ENCODE measurements around the gene KRT74.

KRT74 gene

DNA sequence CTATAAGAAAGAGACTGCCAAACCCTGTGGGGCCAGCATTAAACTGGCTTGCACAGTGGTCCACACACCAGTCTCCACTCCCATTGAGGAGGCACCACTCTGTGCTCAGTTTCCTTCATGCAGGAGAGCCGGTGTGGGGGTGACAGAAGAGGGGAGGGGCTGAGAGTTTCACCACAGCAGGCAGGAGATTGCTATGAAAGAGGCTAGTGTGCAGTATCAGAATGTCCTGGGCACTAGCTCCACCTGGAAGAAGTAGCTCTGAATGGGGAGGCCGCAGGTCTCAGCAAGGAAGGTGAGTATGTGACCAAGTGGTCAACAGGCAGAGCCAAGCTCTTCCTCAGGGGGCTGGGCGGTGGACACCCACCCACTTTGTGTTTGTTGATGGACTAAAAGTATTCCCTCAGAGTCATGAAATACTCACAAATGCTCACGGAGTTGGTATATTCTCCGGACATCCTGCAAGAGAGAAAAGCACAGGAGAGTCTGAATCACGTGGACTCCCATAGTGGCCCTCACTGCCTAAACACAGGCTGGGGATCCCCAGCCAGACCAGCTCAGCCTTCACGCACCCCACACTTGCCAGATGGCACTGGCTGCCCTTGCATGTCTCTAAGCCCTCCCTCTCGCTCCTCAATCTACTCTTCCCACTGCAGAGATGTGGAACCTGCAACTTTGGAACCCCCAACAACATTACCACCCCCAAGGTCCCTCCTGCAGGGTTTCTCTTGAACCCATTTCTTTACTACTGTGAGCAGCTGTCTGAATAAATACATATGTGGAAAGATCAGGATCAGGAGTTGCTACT is 35.4 kb upstream of the KRT74 start:
- CTCF ChIA-PET: interaction anchor here (0.9 kb wide), 1 partner anchor 9 kb away, joined by 3 read pairs; no protein-coding TSS in a partner anchor
- POLR2A ChIA-PET: no interaction called here
- TF ChIP-seq, protein P1, sequence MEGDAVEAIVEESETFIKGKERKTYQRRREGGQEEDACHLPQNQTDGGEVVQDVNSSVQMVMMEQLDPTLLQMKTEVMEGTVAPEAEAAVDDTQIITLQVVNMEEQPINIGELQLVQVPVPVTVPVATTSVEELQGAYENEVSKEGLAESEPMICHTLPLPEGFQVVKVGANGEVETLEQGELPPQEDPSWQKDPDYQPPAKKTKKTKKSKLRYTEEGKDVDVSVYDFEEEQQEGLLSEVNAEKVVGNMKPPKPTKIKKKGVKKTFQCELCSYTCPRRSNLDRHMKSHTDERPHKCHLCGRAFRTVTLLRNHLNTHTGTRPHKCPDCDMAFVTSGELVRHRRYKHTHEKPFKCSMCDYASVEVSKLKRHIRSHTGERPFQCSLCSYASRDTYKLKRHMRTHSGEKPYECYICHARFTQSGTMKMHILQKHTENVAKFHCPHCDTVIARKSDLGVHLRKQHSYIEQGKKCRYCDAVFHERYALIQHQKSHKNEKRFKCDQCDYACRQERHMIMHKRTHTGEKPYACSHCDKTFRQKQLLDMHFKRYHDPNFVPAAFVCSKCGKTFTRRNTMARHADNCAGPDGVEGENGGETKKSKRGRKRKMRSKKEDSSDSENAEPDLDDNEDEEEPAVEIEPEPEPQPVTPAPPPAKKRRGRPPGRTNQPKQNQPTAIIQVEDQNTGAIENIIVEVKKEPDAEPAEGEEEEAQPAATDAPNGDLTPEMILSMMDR (IDR thresholded peaks at IDR 0.05; ENCODE audit: control extremely low read depth, extremely low read depth, low read depth, missing control alignments): no peak
- DNase-seq (ENCODE audit: extremely low spot score): no peak

DNA sequence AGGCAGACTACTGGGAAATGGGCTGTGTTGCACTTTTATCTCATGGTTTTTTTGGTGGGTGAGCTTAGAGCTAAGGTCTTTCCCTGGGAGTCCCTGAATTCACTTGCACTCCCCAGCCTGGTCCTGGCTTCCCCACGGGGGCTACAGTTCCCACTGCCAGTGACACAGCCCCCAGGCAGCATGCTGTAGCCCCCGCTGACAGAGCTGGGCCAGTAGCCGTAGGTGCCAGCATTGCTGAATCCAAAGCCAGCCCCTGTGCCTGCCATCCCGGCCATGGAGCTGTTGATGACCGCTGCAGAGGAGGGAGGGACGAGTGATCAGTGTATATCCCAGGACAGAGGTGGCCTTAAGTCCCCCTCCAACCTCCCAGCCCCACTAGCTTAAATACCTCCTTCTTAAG is 34.5 kb upstream of the KRT74 start:
- ChIA-PET POLR2A (no interaction called here), CTCF (interaction anchor here (0.9 kb wide), 1 partner anchor 8 kb away, joined by 3 read pairs; no protein-coding TSS in a partner anchor)
- DNase-seq (ENCODE audit: extremely low spot score): no peak
- TF ChIP-seq, protein P1 (IDR thresholded peaks at IDR 0.05; ENCODE audit: control extremely low read depth, extremely low read depth, low read depth, missing control alignments): no peak

DNA sequence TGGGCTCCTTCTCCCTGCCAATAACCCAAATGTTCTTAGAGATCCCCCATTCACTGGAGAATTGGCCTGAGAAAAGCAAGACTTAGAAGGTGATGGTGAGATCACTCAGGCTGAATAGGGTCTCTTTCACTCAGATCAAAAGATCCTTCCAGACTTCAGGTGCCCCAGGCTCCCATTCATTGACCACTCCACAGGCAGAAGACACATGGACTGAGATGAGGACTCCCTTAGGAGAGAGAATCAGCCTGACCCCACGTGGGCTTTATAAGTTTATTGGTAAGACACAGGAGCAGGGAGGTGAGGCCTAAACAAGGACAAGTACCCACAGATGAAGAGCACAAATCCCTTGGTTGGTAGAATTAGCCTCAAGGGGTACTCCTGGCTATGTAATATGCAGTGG is 33.7 kb upstream of the KRT74 start:
- no peak for DNase-seq (ENCODE audit: extremely low spot score)
- CTCF ChIA-PET: no interaction called here
- TF ChIP-seq, protein P1 (IDR thresholded peaks at IDR 0.05; ENCODE audit: control extremely low read depth, extremely low read depth, low read depth, missing control alignments): no peak
- POLR2A ChIA-PET: no interaction called here

DNA sequence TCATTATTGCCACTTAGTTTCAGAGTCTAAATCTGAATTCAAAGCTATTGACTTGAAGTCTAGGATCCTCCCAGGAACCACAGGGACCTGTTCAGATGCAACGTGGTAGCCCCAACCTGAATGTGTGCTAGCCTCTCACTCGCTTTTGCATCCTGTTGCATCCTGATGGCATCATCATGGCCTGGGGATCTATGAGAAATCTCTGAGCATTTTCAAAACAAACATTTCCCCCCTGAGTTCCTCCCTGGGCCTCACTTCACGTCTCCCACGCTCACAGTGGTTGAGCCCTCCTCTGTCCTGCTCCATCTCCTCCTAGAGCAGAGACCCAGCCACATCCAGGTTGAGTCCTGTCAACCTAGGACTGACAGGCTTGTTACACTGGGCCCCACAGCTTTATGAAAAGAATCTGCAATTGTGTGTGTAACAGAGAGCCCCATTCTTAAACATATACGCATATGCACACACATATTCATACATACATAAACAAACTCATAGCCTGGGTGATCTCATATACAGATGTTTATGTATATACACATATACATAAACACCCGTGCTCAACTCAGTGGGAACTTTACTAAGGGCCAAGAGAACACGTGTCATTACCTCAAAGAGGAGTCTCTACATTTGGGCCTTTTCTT is 33.1 kb upstream of the KRT74 start:
- ChIA-PET POLR2A (no interaction called here), CTCF (interaction anchor here (1.1 to 1.4 kb wide), 2 partner anchors 16 to 24 kb away, joined by 4 read pairs; no protein-coding TSS in a partner anchor)
- no peak for DNase-seq (ENCODE audit: extremely low spot score)
- TF ChIP-seq, protein P1 (IDR thresholded peaks at IDR 0.05; ENCODE audit: control extremely low read depth, extremely low read depth, low read depth, missing control alignments): no peak

DNA sequence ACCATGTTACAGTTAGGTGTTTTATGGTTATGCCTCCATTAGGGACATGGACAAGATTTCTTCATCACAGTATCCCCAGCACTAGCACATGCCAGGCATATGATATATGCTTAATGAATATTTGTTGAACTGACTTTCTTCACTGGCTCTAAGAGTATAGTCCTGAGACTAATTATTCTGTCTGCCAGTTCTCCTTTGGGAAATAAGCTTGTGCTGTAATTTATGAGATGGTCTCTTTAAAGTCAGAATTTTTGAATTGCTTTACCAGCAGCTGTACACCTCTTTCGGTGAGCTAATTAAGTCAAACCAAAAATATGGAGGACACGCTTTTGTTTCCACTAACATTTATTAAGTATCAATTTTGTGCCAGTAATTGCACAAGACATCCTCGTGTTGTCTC is 32.5 kb upstream of the KRT74 start:
- ChIA-PET CTCF (interaction anchor here (1.1 to 1.4 kb wide), 2 partner anchors 16 to 24 kb away, joined by 4 read pairs; no protein-coding TSS in a partner anchor), POLR2A (no interaction called here)
- TF ChIP-seq, protein P1 (IDR thresholded peaks at IDR 0.05; ENCODE audit: control extremely low read depth, extremely low read depth, low read depth, missing control alignments): no peak
- no peak for DNase-seq (ENCODE audit: extremely low spot score)

DNA sequence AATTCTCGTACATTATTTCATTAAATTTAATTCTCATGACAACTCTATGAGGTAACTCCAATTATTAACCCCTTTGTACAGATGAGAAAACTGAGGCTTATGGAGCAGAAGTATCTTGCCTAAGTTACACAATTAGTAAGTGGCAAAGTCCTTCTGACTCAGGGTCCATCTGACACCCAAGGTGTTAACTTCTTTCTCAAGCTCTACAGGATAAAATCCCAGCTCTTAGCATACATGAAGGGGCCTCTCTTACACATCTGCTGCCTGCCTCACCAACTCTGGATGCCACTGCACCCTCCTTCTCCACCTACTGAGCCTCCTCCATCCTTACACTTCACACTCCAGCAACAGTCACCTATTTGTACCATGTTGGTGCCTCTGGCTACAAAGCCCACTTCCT is 31.9 kb upstream of the KRT74 start:
- ChIA-PET CTCF (interaction anchor here (1.4 kb wide), 2 partner anchors 10 to 15 kb away, joined by 3 to 4 read pairs; no protein-coding TSS in a partner anchor), POLR2A (no interaction called here)
- TF ChIP-seq, protein P1 (IDR thresholded peaks at IDR 0.05; ENCODE audit: control extremely low read depth, extremely low read depth, low read depth, missing control alignments): no peak
- no peak for DNase-seq (ENCODE audit: extremely low spot score)

Measured in GM10248 (cell line).